ENCODE results near the gene RCOR3.

DNA sequence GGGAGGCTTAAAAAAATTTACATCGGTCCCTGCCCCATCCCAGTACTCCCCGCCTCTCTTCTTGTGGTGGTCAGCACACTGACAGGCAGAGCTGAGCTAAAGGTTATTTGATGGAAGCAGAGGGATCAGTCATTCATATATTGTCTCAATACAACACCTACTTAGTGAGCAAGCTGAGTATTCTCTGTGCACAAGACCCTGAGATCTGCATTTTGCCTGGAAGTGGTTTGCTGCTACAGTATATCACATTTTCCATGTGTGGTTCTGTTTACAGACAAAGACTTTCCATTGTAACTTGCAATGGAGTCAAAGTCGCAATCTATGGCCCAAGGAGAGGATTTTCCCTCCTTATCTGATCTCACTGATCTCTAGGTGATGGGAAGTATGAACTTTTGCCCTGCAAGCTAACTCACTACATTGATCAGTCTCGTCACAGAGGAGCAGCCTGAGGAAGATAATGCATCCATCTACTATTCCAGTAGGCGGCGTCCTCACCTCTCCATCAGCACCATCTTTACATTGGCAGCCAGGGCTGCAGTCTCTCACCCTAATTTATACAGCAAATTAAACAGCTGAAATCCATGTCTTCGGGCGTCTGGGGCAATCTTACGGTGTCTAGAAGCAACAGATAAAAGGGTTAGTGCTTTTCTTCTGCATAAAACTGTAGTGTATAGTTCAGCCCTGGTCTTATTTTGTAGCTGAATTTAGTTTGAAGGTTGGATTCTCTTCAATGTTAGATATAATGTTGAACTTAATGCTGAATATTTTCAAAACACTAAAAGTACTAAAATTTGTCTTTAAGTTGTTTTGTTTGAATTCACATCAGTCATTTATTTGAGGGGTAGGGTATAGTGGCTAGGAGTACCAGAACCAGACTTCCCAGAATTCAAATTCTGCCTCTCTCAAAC, 64.2 kb downstream of the RCOR3 start:
- peak; percentile 31 to 79 (median 64) for TF ChIP-seq CTCF (IDR thresholded peaks at IDR 0.05)
- no peak for TF ChIP-seq POLR2A (IDR thresholded peaks at IDR 0.05)
